Measurements from ENCODE around the gene RPS6KA3. TPM values are rescaled to one million over a fixed set of nuclear protein-coding genes. Genes with fewer than 3 reads are reported as not detected.

Gene RPS6KA3
- total and polyA plus RNA-seq, 4 donors = 12.5 to 81.4 (median 39.3) TPM

DNA sequence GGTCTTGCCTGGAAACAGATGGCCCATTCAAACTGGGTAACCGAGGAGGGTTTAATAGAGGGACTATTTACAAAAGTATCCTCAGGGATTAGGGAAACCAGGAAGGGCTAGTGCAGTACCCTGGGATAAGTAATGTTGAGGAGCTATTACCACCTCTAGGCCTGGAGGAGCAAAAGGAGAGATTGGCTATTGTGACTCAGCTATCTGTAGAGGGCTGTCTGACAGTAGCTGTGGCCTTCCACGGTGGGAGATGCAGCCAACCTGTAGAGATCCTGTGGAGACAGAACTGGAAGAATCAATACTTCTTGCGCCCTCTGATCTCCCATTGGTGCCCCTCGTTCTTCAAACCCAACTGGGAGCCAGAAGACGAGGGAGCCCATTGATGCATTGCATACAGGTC is 34.1 kb upstream of the RPS6KA3 start:
- no peak for TF ChIP-seq CTCF (IDR thresholded peaks at IDR 0.05; ENCODE audit: control extremely low read depth, extremely low read depth)
- Histone ChIP-seq H3K36me3 (ENCODE audit: control insufficient read depth in 4 of 4, insufficient read depth in 4 of 4, low read length in 4 of 4) (no peaks in the 10 kb centered on the region), H3K9me3 (ENCODE audit: control insufficient read depth in 4 of 4, insufficient read depth in 3 of 4, low read length in 3 of 4) (no peaks in the 10 kb centered on the region), H3K27me3 (ENCODE audit: control insufficient read depth in 3 of 3, insufficient read depth in 3 of 3, low read length in 2 of 3) (peaks cover 0 to 56% (median 25%) of the 10 kb centered on the region in 3 donors), H3K4me1 (ENCODE audit: control insufficient read depth in 5 of 5, insufficient read depth in 5 of 5, low read length in 5 of 5) (no peaks in the 10 kb centered on the region), H3K27ac (ENCODE audit: low read depth in 1 of 2, low read length in 1 of 2) (no peak overlapping the region), H3K9ac (ENCODE audit: insufficient read depth in 1 of 2, low read length in 2 of 2) (no peak overlapping the region), H3K4me3 (no peak overlapping the region)
- no peak for DNase-seq
- WGBS, 2 donors = 87 to 97% methylated on average over 5 of the region's 5 CpGs
- ATAC-seq (ENCODE audit: insufficient read depth, low FRiP score) = no peak

GRCh38 chrX:20294957-20295356 is 28.2 kb upstream of the RPS6KA3 start:
- no peak for DNase-seq
- Histone ChIP-seq H3K36me3 (ENCODE audit: control insufficient read depth in 4 of 4, insufficient read depth in 4 of 4, low read length in 4 of 4) (no peaks in the 10 kb centered on the region), H3K9me3 (ENCODE audit: control insufficient read depth in 4 of 4, insufficient read depth in 3 of 4, low read length in 3 of 4) (peaks cover 0 to 3% (median 0%) of the 10 kb centered on the region in 4 donors), H3K4me3 (no peak overlapping the region), H3K9ac (ENCODE audit: insufficient read depth in 1 of 2, low read length in 2 of 2) (no peak overlapping the region), H3K27me3 (ENCODE audit: control insufficient read depth in 3 of 3, insufficient read depth in 3 of 3, low read length in 2 of 3) (peaks cover 5 to 54% (median 14%) of the 10 kb centered on the region in 3 donors), H3K27ac (ENCODE audit: low read depth in 1 of 2, low read length in 1 of 2) (no peak overlapping the region), H3K4me1 (ENCODE audit: control insufficient read depth in 5 of 5, insufficient read depth in 5 of 5, low read length in 5 of 5) (no peaks in the 10 kb centered on the region)
- no peak for ATAC-seq (ENCODE audit: insufficient read depth, low FRiP score)
- 87 to 100% methylated on average over 2 of the region's 2 CpGs for WGBS, 2 donors
- TF ChIP-seq CTCF (IDR thresholded peaks at IDR 0.05; ENCODE audit: control extremely low read depth, extremely low read depth) = no peak

- H3K9ac ChIP-seq (ENCODE audit: insufficient read depth in 1 of 2, low read length in 2 of 2) = no peak overlapping the region
- DNase-seq = no peak
- no peak overlapping the region for H3K27ac ChIP-seq (ENCODE audit: low read depth in 1 of 2, low read length in 1 of 2)
- H3K27me3 ChIP-seq (ENCODE audit: control insufficient read depth in 3 of 3, insufficient read depth in 3 of 3, low read length in 2 of 3) = peaks cover 5 to 58% (median 14%) of the 10 kb centered on the region in 3 donors
- no peaks in the 10 kb centered on the region for H3K4me1 ChIP-seq (ENCODE audit: control insufficient read depth in 5 of 5, insufficient read depth in 5 of 5, low read length in 5 of 5)
- peaks cover 0 to 3% (median 0%) of the 10 kb centered on the region in 4 donors for H3K9me3 ChIP-seq (ENCODE audit: control insufficient read depth in 4 of 4, insufficient read depth in 3 of 4, low read length in 3 of 4)
- H3K4me3 ChIP-seq = no peak overlapping the region
- TF ChIP-seq CTCF (IDR thresholded peaks at IDR 0.05; ENCODE audit: control extremely low read depth, extremely low read depth) = no peak
- H3K36me3 ChIP-seq (ENCODE audit: control insufficient read depth in 4 of 4, insufficient read depth in 4 of 4, low read length in 4 of 4) = no peaks in the 10 kb centered on the region
- no peak for ATAC-seq (ENCODE audit: insufficient read depth, low FRiP score)
These were observed 27.6 kb upstream of the RPS6KA3 start for GRCh38 chrX:20294284-20294683.

DNA sequence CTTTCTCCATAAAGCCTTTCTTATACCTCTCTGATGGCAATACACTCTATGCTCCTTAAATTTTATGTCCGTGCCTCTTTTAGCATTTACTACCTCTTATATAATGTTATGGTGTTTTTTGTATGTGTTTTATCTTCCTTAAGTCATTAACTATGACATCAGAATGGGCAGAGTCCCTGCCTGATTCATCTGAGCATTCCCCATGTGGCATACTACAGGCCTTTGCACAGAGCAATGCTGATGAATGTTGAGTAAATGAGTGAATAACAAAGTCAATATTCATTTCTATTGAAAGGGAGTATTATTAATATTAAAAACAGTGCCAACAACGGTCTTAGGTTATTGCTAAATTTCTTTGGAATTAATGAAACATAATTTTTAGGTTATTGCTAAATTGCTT is 18.8 kb upstream of the RPS6KA3 start:
- peaks cover 0 to 25% (median 11%) of the 10 kb centered on the region in 3 donors for H3K27me3 ChIP-seq (ENCODE audit: control insufficient read depth in 3 of 3, insufficient read depth in 3 of 3, low read length in 2 of 3)
- H3K4me3 ChIP-seq = no peak overlapping the region
- ATAC-seq (ENCODE audit: insufficient read depth, low FRiP score) (no peak), DNase-seq (no peak)
- H3K9ac ChIP-seq (ENCODE audit: insufficient read depth in 1 of 2, low read length in 2 of 2) = no peak overlapping the region
- peaks cover 0 to 5% (median 0%) of the 10 kb centered on the region in 4 donors for H3K9me3 ChIP-seq (ENCODE audit: control insufficient read depth in 4 of 4, insufficient read depth in 3 of 4, low read length in 3 of 4)
- H3K4me1 ChIP-seq (ENCODE audit: control insufficient read depth in 5 of 5, insufficient read depth in 5 of 5, low read length in 5 of 5) = no peaks in the 10 kb centered on the region
- H3K36me3 ChIP-seq (ENCODE audit: control insufficient read depth in 4 of 4, insufficient read depth in 4 of 4, low read length in 4 of 4) = no peaks in the 10 kb centered on the region
- no peak for TF ChIP-seq CTCF (IDR thresholded peaks at IDR 0.05; ENCODE audit: control extremely low read depth, extremely low read depth)
- no peak overlapping the region for H3K27ac ChIP-seq (ENCODE audit: low read depth in 1 of 2, low read length in 1 of 2)
- 47 to 88% methylated on average over 2 of the region's 2 CpGs for WGBS, 2 donors
